HG03103 (cell line): ENCODE data around the gene SKIC2.
"Not testable (repeated sequence)": the region's sequence is repeated elsewhere in the genome, so short reads cannot be mapped to it uniquely, and the experiment has no call there.

Experiments
- ATAC-seq: cut with Tn5 transposase; IDR thresholded peaks from one replicate; pipeline ENCODE4 v1.9.1; 2021; ENCODE audit warnings: low read depth; ENCODE audit not compliant: unreplicated experiment

The SKIC2 gene

DNA sequence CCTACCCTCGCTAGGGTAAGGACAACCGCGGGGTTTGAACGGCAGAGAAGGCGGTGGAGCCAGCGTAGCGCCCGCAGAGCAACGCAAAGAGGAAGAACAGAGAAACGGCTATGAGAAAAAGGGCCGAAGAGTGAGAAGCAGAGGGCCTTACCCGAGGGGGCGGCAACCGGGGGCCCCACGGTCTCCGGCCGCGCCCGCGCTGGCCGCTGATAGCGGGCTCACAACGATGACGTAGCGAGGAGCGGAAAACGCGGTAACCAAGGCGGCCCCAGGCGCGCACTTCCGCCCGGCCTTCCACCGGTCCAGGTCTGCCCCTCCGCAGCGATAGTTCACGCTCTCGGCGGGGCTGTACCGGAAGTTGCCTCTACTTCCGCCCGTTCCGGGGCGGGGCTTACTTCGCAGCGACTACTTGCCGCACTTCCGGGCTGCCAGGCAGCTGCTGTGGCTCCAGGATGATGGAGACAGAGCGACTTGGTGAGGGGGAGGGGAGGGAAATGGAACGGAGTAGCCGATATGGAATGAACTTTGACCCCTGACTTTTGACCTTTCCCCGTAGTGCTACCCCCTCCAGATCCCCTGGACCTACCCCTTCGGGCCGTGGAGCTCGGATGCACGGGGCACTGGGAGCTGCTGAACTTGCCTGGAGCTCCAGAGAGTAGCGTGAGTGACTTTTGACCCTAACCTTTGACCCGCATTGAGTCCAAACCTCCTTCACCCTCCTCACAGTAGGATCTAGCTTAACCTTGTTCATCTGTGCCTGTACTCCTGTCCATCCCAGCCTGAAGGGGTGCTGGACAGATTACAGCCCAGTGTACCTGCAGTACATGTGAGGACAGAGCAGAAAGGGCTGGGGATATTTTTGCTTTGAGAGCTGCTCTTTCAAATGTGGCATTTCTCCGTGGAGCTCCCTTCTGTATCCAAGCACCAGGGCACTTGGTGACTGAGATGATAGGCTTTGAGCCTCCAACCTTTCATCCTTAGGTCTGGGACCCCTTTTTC lies at the start of gene SKIC2, which contains the start of gene NELFE:
Gene SKIC2, plus strand, starts transcription at position 435 of the 999 bp plus-strand sequence. Its CDS starts 18 bp downstream, at position 453.
Gene NELFE, minus strand, starts transcription at position 231 of the 999 bp plus-strand sequence. CDS start 525 bp downstream, outside the sequence.
- peak; percentile 92 for ATAC-seq

DNA sequence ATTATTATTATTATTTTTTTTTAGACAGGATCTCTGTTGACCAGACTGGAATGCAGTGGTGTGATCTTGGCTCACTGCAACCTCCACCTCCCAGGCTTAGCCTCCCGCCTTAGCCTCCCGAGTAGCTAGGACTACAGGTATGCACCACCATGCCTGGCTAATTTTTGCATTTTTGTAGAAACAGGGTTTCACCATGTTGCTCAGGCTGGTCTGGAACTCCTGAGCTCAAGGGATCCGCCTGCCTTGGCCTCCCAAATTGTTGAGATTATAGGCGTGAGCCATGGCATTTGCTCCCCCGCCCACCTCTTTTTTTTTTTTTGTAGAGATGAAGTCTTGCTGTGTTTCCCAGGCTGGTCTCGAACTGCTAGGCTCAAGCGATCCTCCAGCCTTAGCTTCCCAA lies 49.7 kb upstream of the SKIC2 start:
- ATAC-seq = not testable (repeated sequence)

DNA sequence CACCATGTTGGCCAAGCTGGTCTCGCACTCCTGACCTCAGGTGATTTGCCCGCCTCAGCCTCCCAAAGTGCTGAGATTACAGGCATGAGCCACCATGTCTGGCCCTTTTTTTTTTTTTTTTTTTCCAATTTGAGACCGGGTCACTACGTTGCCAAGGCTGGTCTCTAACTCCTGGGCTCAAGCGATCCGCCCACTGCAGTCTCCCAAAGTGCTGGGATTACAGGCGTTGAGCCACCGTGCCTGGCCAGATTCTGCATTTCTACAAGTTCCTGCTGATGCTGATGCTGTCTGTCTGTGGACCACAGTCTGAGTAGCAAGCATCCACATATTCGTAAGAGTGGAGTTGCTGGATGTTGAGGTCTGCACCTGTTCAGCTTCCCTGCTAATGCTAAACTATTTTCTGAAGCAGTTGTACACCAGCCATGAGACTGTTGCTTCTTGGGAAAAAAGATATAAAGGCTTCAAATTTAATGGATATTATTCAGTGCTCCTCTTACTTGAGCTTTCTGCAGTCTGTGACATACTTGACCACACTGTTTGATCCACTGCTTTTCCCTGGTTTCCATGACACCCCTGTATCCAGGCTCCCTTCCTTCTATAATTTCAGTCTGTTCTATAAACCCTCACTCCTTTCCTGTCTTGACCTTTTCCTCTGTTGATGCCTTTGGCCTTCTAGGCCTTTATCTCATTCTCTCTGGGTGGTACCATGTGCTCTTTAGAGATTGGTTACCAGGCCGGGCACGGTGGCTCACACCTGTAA lies 47.0 kb upstream of the SKIC2 start:
- ATAC-seq = no peak

GRCh38 chr6:31915351-31915750 lies 43.6 kb upstream of the SKIC2 start:
- ATAC-seq = no peak

GRCh38 chr6:31915756-31916155 lies 43.2 kb upstream of the SKIC2 start:
- ATAC-seq = no peak

DNA sequence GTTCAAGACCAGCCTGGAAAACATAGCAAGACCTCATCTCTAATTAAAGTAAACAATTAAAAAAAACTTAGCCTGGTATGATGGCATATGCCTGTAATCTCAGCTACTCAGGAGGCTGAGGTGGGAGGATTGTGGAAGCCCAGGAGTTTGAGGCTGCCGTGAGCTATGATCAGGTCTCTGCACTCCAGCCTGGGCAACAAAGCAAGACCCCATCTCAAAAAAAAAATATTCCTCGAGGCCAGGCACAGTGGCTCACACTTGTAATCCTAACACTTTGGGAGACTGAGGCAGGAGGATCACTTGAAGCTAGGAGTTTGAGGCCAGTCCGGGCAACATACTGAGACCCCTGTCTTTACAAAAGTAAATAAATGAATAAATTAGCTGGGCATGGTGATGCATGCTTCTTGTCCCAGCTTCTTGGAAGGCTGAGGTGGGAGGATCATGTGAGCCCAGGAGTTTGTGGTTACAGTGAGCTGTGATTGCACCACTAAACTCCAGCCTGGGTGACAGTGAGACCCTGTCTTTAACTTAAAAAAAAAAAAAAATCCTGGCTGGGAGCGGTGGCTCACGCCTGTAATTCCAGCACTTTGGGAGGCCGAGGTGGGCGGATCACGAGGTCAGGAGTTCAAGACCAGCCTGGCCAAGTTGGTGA lies 40.8 kb upstream of the SKIC2 start:
- no peak for ATAC-seq

DNA sequence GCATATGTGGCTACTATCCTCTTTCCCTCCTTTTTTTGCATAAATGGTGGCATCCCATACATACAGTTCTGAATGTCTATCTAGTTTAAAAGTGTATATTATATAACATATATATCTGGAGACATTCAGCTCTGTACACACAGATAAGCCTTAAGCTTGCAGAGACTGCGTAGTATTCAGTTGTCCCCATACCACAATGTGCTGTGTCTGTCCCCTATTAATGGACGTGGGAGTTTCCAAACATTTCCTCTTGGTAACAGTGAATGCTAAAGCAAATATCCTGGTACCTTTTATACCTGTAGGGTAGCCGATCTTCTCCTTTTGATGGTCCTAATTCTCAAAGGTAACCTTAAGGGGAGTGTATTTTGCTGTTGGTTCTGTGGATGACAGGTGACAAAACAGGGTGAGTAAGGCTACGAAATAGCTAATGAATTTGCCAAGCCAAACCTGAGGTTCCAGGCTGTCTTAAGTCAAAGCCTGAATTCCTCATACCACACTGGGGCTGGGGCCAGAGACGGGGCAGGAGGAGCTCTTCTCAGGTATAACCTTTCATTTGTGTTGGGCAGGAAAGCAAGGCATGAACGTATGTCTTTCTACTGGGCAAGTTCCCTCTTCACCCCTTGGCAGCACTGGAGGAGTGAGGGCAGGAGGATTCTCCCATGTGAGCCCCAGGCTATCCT lies 39.2 kb upstream of the SKIC2 start:
- no peak for ATAC-seq

DNA sequence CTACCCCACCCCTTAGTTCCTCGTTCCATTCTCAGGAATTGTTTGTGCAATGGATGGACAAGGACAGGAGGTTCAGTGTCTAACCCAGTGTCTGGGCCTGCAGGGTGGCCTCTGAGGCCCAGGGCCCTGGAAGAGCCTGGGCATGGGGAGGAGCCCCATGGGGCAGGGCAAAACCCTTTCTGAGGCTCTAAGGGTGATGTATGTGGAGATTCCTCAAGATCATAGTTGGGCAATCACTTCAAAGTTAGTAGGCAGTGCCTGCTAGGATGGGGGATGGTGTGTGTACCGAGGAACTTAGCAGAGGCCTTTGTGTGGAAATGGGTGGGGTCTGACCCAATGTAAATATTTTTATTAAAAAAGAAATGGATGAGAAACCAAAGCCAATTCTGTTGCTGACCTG lies 38.2 kb upstream of the SKIC2 start:
- ATAC-seq = no peak

- ATAC-seq = no peak
Measured at GRCh38 chr6:31922942-31923341, 36.0 kb upstream of the SKIC2 start.

DNA sequence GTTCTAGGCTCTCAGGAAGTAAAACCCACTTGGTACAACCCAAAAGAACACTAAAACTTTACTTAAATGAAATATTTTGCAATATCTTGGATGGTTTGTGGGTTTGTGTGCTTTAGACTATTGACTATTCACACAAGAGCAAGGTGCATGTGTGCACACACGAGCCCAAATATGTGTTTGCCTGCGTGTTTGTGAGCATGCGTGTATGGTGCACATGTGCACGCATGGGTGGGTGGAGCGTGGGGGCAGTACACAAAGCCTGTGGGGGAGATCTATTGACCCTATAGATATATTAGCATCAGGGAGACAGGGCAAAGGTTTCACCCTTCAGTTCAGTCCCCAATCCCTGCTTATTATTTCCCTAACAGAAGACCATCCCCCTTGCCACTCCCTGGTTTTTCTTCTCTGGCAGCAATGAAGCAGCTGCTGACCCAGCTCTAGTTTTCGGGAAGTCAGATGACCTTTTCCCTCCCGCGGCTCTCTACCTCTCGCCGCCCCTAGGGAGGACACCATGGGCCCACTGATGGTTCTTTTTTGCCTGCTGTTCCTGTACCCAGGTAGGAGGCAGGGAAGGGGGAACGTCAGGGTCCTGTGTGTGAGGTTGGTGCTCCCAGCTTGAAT lies 31.6 kb upstream of the SKIC2 start, which contains the start of gene C2:
Gene C2, plus strand, starts transcription at position 476 of the 621 bp plus-strand sequence. Its CDS starts 36 bp downstream, at position 512.
- no peak for ATAC-seq

DNA sequence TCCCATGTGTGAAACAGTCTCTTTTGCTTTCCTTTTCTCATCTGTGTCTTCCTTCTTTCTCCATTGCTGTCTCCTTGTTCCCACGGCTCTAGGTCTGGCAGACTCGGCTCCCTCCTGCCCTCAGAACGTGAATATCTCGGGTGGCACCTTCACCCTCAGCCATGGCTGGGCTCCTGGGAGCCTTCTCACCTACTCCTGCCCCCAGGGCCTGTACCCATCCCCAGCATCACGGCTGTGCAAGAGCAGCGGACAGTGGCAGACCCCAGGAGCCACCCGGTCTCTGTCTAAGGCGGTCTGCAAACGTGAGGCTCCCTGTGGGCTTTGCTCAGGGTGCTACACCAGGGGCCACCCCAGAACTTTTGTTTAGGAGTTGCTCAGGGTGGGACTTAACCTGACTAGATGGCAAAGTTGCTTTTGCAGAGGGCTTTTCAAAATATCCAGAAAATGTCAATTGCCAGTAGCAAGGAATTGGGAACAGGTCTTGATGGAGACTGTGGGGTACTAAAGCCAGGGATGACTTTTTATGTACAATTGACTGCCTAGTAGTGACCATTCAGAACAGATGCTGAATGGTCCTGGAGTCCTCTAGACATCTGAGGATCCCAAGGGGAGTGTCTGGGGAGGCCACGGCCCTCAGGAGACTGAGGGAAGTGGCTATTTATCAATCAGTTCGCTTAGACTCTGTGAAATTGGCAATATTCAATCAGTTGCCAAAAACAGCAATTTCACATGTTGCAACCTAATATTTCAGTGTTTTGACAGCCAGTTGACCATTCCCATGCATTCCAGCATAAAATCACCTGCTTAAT lies 30.9 kb upstream of the SKIC2 start:
- no peak for ATAC-seq

DNA sequence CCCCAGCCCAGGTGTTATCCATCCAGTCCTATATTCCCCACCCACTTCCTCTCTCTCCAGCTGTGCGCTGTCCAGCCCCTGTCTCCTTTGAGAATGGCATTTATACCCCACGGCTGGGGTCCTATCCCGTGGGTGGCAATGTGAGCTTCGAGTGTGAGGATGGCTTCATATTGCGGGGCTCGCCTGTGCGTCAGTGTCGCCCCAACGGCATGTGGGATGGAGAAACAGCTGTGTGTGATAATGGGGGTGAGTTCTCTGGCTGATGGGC lies 30.4 kb upstream of the SKIC2 start:
- no peak for ATAC-seq

GRCh38 chr6:31930962-31931361 lies 28.0 kb upstream of the SKIC2 start:
- ATAC-seq = no peak

- ATAC-seq = not testable (repeated sequence)
Measured at GRCh38 chr6:31932137-31932536, 26.8 kb upstream of the SKIC2 start.

DNA sequence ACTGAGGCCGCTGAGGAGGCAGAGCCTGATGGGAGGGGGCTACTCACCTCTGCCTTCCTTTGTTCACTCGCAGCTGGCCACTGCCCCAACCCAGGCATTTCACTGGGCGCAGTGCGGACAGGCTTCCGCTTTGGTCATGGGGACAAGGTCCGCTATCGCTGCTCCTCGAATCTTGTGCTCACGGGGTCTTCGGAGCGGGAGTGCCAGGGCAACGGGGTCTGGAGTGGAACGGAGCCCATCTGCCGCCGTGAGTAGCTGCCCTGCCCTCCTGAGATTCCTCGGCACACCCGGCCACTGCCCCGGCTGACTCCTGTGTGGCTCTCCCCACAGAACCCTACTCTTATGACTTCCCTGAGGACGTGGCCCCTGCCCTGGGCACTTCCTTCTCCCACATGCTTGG lies 25.4 kb upstream of the SKIC2 start:
- ATAC-seq = no peak

- ATAC-seq = no peak
Measured at GRCh38 chr6:31935021-31935420, 24.0 kb upstream of the SKIC2 start.

DNA sequence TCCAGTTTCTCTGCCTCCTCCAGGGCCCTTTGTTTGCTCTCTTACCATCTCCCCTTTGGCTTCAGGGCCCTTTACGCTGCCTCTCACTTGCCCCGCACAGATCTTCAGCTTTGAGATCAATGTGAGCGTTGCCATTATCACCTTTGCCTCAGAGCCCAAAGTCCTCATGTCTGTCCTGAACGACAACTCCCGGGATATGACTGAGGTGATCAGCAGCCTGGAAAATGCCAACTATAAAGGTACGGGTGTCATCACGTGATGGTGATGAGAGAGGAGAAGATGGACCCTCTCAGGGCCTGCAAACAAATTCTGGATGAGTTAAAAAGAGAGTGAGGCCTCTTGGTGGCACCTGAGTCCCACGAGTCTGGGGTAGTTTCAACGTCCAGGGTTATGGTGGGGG lies 23.2 kb upstream of the SKIC2 start:
- no peak for ATAC-seq

DNA sequence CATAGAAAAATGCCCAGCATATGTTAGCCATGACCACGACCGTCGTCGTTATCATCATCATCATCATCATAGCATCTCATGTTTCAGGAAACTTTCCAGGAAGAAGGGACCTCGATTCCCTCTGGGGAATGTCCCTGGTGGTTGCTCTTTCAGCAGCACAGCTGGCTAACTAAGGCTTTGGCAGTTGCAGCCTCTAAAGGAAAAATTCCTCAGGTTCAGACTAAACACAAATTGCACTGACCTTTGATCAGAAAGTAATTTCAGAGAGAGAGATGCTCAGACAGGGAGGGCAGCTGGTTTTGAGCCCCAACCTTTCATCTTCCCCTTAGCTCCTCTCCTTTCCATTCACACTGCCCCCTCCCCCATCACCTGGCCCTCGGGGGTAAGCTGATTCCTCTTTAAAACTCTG lies 18.7 kb upstream of the SKIC2 start:
- no peak for ATAC-seq

- ATAC-seq = no peak
Measured at GRCh38 chr6:31943742-31944141, 15.2 kb upstream of the SKIC2 start.
